SK-N-SH treated with all-trans-retinoic acid at 6 μM for 48 hours (cell line): ENCODE results near the gene MYO9B.
A peak's percentile ranks its signal among the peaks of the same experiment; 100 is the strongest.

Experiments used
- ATAC-seq: fragments of 200-7000 bp; cut with Tn5 transposase; 3 replicates; pipeline ENCODE4 v1.9.1; 2020; ENCODE audit warnings: mild to moderate bottlenecking, moderate library complexity
- ARNTL ChIP-seq: fragments of 450-650 bp; formaldehyde crosslinking; IDR thresholded peaks from 2 replicates; pipeline ENCODE4 v1.5.0; 2020; ENCODE audit warnings: low read depth, mild to moderate bottlenecking, moderate library complexity, borderline replicate concordance
- CSDC2 ChIP-seq: fragments of 250-450 bp; sonication (Bioruptor Pico); IDR thresholded peaks from 2 replicates; pipeline ENCODE4 v1.5.0; 2020; ENCODE audit warnings: mild to moderate bottlenecking, moderate library complexity
- ESRRG ChIP-seq: fragments of 250-450 bp; sonication (Bioruptor Pico); IDR thresholded peaks from 2 replicates; pipeline ENCODE4 v1.6.1; 2021; ENCODE audit warnings: mild to moderate bottlenecking
- GLIS3 ChIP-seq: fragments of 250-450 bp; sonication (Bioruptor Pico); IDR thresholded peaks from 2 replicates; pipeline ENCODE4 v1.5.0; 2020; ENCODE audit warnings: mild to moderate bottlenecking, moderate library complexity
- ISL1 ChIP-seq: fragments of 250-450 bp; sonication (Bioruptor Pico); IDR thresholded peaks from 2 replicates; pipeline ENCODE4 v2.1.2; 2022; ENCODE audit warnings: mild to moderate bottlenecking, moderate library complexity
- RARB ChIP-seq: fragments of 250-450 bp; sonication (Bioruptor Pico); IDR thresholded peaks from 2 replicates; pipeline ENCODE4 v1.8.0; 2021; ENCODE audit warnings: mild to moderate bottlenecking, moderate library complexity
- SNAI2 ChIP-seq: fragments of 250-450 bp; sonication (Bioruptor Pico); IDR thresholded peaks from 2 replicates; pipeline ENCODE4 v1.5.0; 2020; ENCODE audit warnings: mild to moderate bottlenecking, moderate library complexity
- TCF4 ChIP-seq: fragments of 250-450 bp; sonication (Bioruptor Pico); IDR thresholded peaks from 2 replicates; pipeline ENCODE4 v1.8.0; 2021; ENCODE audit warnings: mild to moderate bottlenecking, moderate library complexity, borderline replicate concordance
- TOX ChIP-seq: fragments of 250-450 bp; sonication (Bioruptor Pico); IDR thresholded peaks from 2 replicates; pipeline ENCODE4 v1.8.0; 2021; ENCODE audit warnings: mild to moderate bottlenecking, moderate library complexity, borderline replicate concordance
- ZFP3 ChIP-seq: fragments of 250-450 bp; sonication (Bioruptor Pico); IDR thresholded peaks from 2 replicates; pipeline ENCODE4 v1.5.0; 2020; ENCODE audit warnings: mild to moderate bottlenecking, moderate library complexity
- ZFP30 ChIP-seq: fragments of 450-650 bp; formaldehyde crosslinking; IDR thresholded peaks from 2 replicates; pipeline ENCODE4 v1.5.0; 2022; ENCODE audit warnings: mild to moderate bottlenecking, moderate library complexity
- ZNF70 ChIP-seq: fragments of 450-650 bp; formaldehyde crosslinking; IDR thresholded peaks from 2 replicates; pipeline ENCODE4 v1.5.0; 2020; ENCODE audit warnings: mild to moderate bottlenecking, moderate library complexity
- ZNF8 ChIP-seq: fragments of 450-650 bp; formaldehyde crosslinking; IDR thresholded peaks from 2 replicates; pipeline ENCODE4 v1.5.0; 2020; ENCODE audit warnings: mild to moderate bottlenecking, moderate library complexity
- TF ChIP-seq, protein P1 (sequence below): fragments of 250-450 bp; sonication (Bioruptor Pico); IDR thresholded peaks from 2 replicates; pipeline ENCODE4 v1.5.1; 2021; ENCODE audit warnings: mild to moderate bottlenecking, moderate library complexity
- TF ChIP-seq, protein P2 (sequence below): fragments of 250-450 bp; sonication (Bioruptor Pico); IDR thresholded peaks from 2 replicates; pipeline ENCODE4 v1.5.0; 2020; ENCODE audit warnings: mild to moderate bottlenecking, moderate library complexity
- TF ChIP-seq, protein P3 (sequence below): fragments of 250-450 bp; sonication (Bioruptor Pico); IDR thresholded peaks from 2 replicates; pipeline ENCODE4 v1.8.0; 2021; ENCODE audit warnings: low read depth, mild to moderate bottlenecking, moderate library complexity, borderline replicate concordance
- TF ChIP-seq, protein P4 (sequence below): fragments of 250-450 bp; sonication (Bioruptor Pico); IDR thresholded peaks from 2 replicates; pipeline ENCODE4 v1.5.1; 2020; ENCODE audit warnings: low read depth, mild to moderate bottlenecking, moderate library complexity
- TF ChIP-seq, protein P5 (sequence below): fragments of 250-450 bp; sonication (Bioruptor Pico); IDR thresholded peaks from 2 replicates; pipeline ENCODE4 v1.8.0; 2020; ENCODE audit warnings: mild to moderate bottlenecking, moderate library complexity, borderline replicate concordance

Gene MYO9B

DNA sequence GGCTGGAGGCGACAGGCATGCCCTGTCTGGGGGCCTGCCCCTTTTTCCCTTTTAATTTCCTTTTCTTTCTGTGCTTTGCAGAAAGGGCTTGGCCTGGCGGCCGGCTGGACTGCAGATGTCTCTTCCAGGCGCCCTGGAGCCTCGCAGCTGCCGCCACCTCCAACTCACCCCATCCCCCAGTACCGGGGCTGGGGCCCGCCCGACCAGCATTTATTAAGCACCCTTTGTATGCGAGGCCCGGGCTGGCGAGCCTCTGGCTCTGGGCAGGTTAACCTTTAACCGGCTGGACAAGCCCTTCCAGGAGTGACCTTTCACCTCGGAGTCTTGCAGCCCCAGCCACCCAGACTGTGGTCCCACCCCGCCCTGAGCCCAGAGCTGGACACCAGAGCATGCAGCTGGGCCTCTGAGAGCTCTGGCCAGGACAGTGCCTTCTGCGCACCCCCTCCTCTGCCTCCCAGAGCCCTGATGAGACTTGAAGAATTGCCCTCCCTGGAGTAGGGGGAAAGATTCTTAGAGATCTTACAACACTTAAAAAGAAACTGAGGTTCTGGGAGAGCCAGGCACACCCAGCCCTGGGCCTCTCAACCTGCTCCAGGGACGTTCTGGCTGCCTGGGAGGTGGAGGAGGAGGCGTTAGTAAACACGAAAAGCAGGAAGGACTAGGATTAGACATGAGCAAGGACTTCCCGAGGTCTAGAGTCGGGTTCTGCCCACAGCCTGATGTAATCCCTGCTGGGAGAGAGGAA lies 171.3 kb downstream of the MYO9B start:
- TF ChIP-seq TCF4 (peak; percentile 84; the same call in 1 of the 2 replicates), SNAI2 (CRISPR knock-in tag) (no peak)
- TF ChIP-seq, protein P1, sequence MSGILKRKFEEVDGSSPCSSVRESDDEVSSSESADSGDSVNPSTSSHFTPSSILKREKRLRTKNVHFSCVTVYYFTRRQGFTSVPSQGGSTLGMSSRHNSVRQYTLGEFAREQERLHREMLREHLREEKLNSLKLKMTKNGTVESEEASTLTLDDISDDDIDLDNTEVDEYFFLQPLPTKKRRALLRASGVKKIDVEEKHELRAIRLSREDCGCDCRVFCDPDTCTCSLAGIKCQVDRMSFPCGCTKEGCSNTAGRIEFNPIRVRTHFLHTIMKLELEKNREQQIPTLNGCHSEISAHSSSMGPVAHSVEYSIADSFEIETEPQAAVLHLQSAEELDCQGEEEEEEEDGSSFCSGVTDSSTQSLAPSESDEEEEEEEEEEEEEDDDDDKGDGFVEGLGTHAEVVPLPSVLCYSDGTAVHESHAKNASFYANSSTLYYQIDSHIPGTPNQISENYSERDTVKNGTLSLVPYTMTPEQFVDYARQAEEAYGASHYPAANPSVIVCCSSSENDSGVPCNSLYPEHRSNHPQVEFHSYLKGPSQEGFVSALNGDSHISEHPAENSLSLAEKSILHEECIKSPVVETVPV (CRISPR knock-in tag) = 0 out of 2 replicates have a peak, but pooled peaks have one; percentile 16
- peak; percentile 56 for ATAC-seq

DNA sequence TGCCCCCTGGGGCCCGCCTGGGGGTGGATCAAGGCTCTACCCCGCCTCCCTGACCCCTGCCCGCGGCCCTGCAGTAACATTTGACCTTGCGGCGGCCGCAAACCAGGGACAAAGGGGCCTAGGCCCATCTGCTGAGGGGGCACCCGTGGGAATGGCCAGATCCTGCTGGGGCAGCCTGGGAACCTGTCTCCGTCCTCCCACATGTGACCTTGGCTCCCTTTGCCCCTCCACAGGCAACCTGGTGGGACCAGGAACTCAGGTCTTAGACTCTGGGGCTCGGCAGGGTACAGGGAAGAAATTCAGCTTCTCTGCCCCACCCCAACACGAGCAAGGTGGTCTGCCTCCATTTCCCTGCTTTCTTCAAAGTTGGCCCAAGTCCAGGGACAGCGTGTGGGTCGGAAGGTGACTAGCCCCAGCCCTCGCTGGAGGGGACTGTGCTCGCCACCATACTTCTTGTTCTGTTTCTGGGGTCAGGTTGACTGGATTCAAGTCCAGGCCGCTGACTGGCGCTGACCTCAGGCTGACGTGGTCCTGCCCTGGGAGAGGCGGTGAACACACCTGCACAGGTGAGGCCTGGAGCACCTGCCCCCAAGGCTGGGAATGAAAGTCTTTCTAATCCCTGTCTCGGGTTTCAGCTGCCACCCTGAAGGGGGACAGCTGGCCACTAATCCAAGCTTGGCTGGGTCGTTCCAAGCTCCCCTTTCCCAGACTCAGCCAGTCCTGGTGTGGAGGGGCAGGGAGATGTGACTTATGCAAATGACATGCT lies 172.6 kb downstream of the MYO9B start:
- TF ChIP-seq ESRRG (CRISPR knock-in tag) = no peak
- no peak for TF ChIP-seq GLIS3
- TF ChIP-seq, protein P2, sequence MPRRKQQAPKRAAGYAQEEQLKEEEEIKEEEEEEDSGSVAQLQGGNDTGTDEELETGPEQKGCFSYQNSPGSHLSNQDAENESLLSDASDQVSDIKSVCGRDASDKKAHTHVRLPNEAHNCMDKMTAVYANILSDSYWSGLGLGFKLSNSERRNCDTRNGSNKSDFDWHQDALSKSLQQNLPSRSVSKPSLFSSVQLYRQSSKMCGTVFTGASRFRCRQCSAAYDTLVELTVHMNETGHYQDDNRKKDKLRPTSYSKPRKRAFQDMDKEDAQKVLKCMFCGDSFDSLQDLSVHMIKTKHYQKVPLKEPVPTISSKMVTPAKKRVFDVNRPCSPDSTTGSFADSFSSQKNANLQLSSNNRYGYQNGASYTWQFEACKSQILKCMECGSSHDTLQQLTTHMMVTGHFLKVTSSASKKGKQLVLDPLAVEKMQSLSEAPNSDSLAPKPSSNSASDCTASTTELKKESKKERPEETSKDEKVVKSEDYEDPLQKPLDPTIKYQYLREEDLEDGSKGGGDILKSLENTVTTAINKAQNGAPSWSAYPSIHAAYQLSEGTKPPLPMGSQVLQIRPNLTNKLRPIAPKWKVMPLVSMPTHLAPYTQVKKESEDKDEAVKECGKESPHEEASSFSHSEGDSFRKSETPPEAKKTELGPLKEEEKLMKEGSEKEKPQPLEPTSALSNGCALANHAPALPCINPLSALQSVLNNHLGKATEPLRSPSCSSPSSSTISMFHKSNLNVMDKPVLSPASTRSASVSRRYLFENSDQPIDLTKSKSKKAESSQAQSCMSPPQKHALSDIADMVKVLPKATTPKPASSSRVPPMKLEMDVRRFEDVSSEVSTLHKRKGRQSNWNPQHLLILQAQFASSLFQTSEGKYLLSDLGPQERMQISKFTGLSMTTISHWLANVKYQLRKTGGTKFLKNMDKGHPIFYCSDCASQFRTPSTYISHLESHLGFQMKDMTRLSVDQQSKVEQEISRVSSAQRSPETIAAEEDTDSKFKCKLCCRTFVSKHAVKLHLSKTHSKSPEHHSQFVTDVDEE (CRISPR knock-in tag) = no peak
- TF ChIP-seq, protein P3, sequence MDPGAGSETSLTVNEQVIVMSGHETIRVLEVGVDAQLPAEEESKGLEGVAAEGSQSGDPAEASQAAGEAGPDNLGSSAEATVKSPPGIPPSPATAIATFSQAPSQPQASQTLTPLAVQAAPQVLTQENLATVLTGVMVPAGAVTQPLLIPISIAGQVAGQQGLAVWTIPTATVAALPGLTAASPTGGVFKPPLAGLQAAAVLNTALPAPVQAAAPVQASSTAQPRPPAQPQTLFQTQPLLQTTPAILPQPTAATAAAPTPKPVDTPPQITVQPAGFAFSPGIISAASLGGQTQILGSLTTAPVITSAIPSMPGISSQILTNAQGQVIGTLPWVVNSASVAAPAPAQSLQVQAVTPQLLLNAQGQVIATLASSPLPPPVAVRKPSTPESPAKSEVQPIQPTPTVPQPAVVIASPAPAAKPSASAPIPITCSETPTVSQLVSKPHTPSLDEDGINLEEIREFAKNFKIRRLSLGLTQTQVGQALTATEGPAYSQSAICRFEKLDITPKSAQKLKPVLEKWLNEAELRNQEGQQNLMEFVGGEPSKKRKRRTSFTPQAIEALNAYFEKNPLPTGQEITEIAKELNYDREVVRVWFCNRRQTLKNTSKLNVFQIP = no peak
- TF ChIP-seq CSDC2 = no peak
- TF ChIP-seq ZNF70 (CRISPR knock-in tag) = no peak
- TF ChIP-seq TCF4 = no peak
- no peak for TF ChIP-seq RARB (CRISPR knock-in tag)
- TF ChIP-seq TOX (CRISPR knock-in tag) = no peak
- TF ChIP-seq ISL1 (CRISPR knock-in tag) = no peak
- TF ChIP-seq, all 23 proteins: peak for 0
- ATAC-seq = no peak

DNA sequence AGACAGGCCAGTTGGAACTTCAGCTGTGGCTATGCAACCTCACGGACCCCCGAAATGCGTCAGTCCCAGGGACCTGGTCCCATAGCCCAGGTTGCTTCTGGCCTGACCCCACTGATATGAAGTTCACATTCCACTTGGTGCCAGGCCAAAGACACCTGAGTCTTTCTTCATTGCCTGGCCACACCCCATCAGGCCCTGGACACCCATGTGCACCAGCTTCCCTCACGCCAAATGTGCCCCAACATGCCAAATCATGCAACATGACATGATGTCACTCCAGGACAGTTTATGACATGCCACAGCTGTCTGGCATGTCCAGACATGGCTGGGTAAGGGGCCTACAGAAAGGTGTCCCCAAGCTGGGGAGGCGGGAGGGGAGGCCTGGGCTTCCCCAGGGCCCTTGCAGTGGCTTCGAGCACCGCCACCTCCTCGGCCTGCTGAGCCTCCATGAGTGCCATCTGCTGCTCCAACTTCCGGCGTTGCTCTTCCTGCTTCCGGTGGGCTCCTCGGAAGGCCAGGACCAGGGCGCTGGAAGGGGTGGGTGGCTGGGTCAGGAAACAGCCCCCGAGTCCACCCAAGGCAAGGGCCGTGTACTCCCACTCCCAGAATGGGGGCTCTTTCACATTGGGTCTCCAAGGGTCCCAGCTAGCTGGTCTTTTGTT lies 174.4 kb downstream of the MYO9B start:
- no peak for ATAC-seq
- TF ChIP-seq ISL1 (CRISPR knock-in tag) (no peak), ZNF8 (CRISPR knock-in tag) (no peak), RARB (CRISPR knock-in tag) (no peak), GLIS3 (no peak)
- TF ChIP-seq, protein P4, sequence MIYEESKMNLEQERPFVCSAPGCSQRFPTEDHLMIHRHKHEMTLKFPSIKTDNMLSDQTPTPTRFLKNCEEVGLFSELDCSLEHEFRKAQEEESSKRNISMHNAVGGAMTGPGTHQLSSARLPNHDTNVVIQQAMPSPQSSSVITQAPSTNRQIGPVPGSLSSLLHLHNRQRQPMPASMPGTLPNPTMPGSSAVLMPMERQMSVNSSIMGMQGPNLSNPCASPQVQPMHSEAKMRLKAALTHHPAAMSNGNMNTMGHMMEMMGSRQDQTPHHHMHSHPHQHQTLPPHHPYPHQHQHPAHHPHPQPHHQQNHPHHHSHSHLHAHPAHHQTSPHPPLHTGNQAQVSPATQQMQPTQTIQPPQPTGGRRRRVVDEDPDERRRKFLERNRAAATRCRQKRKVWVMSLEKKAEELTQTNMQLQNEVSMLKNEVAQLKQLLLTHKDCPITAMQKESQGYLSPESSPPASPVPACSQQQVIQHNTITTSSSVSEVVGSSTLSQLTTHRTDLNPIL (CRISPR knock-in tag) = no peak
- TF ChIP-seq, protein P3 = no peak
- TF ChIP-seq, all 23 proteins: peak for 0

DNA sequence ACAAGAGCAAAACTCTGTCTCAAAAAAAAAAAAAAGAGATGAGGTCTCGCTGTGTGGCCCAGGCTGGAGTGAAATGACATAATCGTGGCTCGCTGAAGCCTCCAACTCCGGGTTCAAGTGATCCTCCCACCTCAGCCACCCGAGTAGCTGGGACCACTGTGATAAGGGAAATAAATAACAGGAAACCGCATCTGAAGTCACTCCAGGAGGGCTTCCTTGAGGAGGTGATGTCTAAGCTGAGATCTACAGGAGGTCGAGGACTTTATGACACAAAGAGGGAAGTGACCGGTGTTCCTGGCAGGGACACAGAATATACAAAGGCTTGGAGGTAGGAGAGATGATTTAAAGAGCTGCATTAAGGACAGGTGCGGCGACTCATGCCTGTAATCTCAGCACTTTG lies 179.1 kb downstream of the MYO9B start:
- no peak for TF ChIP-seq ZFP3 (CRISPR knock-in tag)
- no peak for TF ChIP-seq TOX (CRISPR knock-in tag)
- no peak for TF ChIP-seq ARNTL
- no peak for TF ChIP-seq ISL1 (CRISPR knock-in tag)
- no peak for TF ChIP-seq SNAI2 (CRISPR knock-in tag)
- TF ChIP-seq, protein P1 (CRISPR knock-in tag) = no peak
- no peak for TF ChIP-seq ZFP30 (CRISPR knock-in tag)
- TF ChIP-seq, protein P5, sequence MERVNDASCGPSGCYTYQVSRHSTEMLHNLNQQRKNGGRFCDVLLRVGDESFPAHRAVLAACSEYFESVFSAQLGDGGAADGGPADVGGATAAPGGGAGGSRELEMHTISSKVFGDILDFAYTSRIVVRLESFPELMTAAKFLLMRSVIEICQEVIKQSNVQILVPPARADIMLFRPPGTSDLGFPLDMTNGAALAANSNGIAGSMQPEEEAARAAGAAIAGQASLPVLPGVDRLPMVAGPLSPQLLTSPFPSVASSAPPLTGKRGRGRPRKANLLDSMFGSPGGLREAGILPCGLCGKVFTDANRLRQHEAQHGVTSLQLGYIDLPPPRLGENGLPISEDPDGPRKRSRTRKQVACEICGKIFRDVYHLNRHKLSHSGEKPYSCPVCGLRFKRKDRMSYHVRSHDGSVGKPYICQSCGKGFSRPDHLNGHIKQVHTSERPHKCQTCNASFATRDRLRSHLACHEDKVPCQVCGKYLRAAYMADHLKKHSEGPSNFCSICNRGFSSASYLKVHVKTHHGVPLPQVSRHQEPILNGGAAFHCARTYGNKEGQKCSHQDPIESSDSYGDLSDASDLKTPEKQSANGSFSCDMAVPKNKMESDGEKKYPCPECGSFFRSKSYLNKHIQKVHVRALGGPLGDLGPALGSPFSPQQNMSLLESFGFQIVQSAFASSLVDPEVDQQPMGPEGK (CRISPR knock-in tag) = no peak
- TF ChIP-seq GLIS3 = no peak
- TF ChIP-seq CSDC2 = no peak
- no peak for ATAC-seq
